ENCODE results near the gene TOLLIP. TPM values are rescaled to one million over a fixed set of nuclear protein-coding genes. Genes with fewer than 3 reads are reported as not detected.

The TOLLIP gene
- total RNA-seq, 1 experiment from 2014 or later, result 32.3 TPM

DNA sequence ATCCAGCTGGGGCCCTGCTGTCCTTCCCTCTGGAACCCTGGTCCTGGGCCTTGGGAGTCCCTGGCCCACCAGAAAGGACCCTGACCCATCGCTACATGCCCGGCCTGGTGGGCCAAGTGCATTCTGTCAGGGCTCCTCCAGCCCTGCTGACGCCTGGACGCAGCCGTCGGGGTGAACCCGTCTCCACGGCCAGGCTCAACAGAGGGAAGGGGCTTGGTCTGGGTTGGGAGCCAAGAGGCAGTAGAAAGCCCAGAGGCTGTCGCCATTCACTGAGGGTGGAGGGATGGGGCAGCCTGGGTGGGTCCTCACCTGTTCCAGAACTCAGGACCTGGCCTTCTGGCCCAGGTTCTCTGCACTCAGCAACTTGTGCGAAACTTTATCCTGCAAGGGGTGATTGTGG lies 39.0 kb downstream of the TOLLIP start (continued):
- TF ChIP-seq PRDM15 (CRISPR knock-in tag; IDR thresholded peaks at IDR 0.05), result no peak

GRCh38 chr11:1269957-1270356 lies 39.5 kb downstream of the TOLLIP start:
- DNase-seq (ENCODE audit: low spot score) (no peak), ATAC-seq (no peak)
- CTCF ChIA-PET, result no interaction called here
- TF ChIP-seq ZNF263 (CRISPR knock-in tag; IDR thresholded peaks at IDR 0.05; ENCODE audit: low read depth), result no peak
- no peak for TF ChIP-seq AR (CRISPR knock-in tag; IDR thresholded peaks at IDR 0.05)
- TF ChIP-seq, protein P1, sequence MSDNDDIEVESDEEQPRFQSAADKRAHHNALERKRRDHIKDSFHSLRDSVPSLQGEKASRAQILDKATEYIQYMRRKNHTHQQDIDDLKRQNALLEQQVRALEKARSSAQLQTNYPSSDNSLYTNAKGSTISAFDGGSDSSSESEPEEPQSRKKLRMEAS (CRISPR knock-in tag; IDR thresholded peaks at IDR 0.05), result no peak
- TF ChIP-seq MYBL2 (CRISPR knock-in tag; IDR thresholded peaks at IDR 0.05), result no peak
- no peak for TF ChIP-seq ZSCAN18 (CRISPR knock-in tag; IDR thresholded peaks at IDR 0.05)
- no peak for TF ChIP-seq TCF7 (CRISPR knock-in tag; IDR thresholded peaks at IDR 0.05; ENCODE audit: low read depth)
- no peak overlapping the region for H3K27ac Mint-ChIP-seq
- H3K4me1 Mint-ChIP-seq, result no peaks in the 10 kb centered on the region
- peaks cover 6% of the 10 kb centered on the region; the same call in 1 of the 2 replicates for H3K27me3 Mint-ChIP-seq (ENCODE audit: low read depth)
- no peak overlapping the region for H3K4me3 Mint-ChIP-seq
- H3K9me3 Mint-ChIP-seq, result peaks cover 26% of the 10 kb centered on the region
- POLR2A ChIA-PET, result no interaction called here
- peaks cover 17% of the 10 kb centered on the region for H3K36me3 Mint-ChIP-seq

- POLR2A ChIA-PET, result no interaction called here
- no peak overlapping the region for H3K4me3 Mint-ChIP-seq
- ATAC-seq, result no peak
- no peak overlapping the region for H3K27ac Mint-ChIP-seq
- DNase-seq (ENCODE audit: low spot score), result no peak
- peaks cover 33% of the 10 kb centered on the region for H3K9me3 Mint-ChIP-seq
- peaks cover 11% of the 10 kb centered on the region for H3K27me3 Mint-ChIP-seq (ENCODE audit: low read depth)
- peaks cover 3% of the 10 kb centered on the region; the same call in 1 of the 2 replicates for H3K4me1 Mint-ChIP-seq
- CTCF ChIA-PET, result no interaction called here
- peaks cover 25% of the 10 kb centered on the region for H3K36me3 Mint-ChIP-seq
- TF ChIP-seq, protein P2, sequence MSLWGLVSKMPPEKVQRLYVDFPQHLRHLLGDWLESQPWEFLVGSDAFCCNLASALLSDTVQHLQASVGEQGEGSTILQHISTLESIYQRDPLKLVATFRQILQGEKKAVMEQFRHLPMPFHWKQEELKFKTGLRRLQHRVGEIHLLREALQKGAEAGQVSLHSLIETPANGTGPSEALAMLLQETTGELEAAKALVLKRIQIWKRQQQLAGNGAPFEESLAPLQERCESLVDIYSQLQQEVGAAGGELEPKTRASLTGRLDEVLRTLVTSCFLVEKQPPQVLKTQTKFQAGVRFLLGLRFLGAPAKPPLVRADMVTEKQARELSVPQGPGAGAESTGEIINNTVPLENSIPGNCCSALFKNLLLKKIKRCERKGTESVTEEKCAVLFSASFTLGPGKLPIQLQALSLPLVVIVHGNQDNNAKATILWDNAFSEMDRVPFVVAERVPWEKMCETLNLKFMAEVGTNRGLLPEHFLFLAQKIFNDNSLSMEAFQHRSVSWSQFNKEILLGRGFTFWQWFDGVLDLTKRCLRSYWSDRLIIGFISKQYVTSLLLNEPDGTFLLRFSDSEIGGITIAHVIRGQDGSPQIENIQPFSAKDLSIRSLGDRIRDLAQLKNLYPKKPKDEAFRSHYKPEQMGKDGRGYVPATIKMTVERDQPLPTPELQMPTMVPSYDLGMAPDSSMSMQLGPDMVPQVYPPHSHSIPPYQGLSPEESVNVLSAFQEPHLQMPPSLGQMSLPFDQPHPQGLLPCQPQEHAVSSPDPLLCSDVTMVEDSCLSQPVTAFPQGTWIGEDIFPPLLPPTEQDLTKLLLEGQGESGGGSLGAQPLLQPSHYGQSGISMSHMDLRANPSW (CRISPR knock-in tag; conservative IDR thresholded peaks at IDR 0.05; ENCODE audit: low read depth), result no peak
- TF ChIP-seq ESRRA (CRISPR knock-in tag; IDR thresholded peaks at IDR 0.05; ENCODE audit: borderline replicate concordance) (no peak), ZNF281 (CRISPR knock-in tag; IDR thresholded peaks at IDR 0.05) (no peak), NR2C2 (CRISPR knock-in tag; IDR thresholded peaks at IDR 0.05) (no peak), NR1H2 (CRISPR knock-in tag; IDR thresholded peaks at IDR 0.05) (no peak), FOXJ3 (CRISPR knock-in tag; IDR thresholded peaks at IDR 0.05; ENCODE audit: borderline replicate concordance) (no peak), MYBL2 (CRISPR knock-in tag; IDR thresholded peaks at IDR 0.05) (no peak)
- TF ChIP-seq, protein P3, sequence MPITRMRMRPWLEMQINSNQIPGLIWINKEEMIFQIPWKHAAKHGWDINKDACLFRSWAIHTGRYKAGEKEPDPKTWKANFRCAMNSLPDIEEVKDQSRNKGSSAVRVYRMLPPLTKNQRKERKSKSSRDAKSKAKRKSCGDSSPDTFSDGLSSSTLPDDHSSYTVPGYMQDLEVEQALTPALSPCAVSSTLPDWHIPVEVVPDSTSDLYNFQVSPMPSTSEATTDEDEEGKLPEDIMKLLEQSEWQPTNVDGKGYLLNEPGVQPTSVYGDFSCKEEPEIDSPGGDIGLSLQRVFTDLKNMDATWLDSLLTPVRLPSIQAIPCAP (CRISPR knock-in tag; IDR thresholded peaks at IDR 0.05), result no peak
- TF ChIP-seq, protein P1 (CRISPR knock-in tag; IDR thresholded peaks at IDR 0.05), result no peak
- TF ChIP-seq, protein P4, sequence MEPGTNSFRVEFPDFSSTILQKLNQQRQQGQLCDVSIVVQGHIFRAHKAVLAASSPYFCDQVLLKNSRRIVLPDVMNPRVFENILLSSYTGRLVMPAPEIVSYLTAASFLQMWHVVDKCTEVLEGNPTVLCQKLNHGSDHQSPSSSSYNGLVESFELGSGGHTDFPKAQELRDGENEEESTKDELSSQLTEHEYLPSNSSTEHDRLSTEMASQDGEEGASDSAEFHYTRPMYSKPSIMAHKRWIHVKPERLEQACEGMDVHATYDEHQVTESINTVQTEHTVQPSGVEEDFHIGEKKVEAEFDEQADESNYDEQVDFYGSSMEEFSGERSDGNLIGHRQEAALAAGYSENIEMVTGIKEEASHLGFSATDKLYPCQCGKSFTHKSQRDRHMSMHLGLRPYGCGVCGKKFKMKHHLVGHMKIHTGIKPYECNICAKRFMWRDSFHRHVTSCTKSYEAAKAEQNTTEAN (CRISPR knock-in tag; IDR thresholded peaks at IDR 0.05), result no peak
Measured at GRCh38 chr11:1267441-1268100, 41.9 kb downstream of the TOLLIP start.

Data from WTC11 (cell line).